Lower leg skin (tissue), 4 donors: ENCODE measurements around the gene OTOGL. TPM values are rescaled to one million over a fixed set of nuclear protein-coding genes. Genes with fewer than 3 reads are reported as not detected.

ENCODE experiments used
- DNase-seq, 2 donors: peaks; one replicate each; pipeline ENCODE4 v3.0.0-alpha.2; 2019; ENCODE audit warnings: low spot score in 2 of 2
- H3K4me3 ChIP-seq: fragments of 200-600 bp; sonication (generic); 2 replicates; pipeline ENCODE4 v1.5.1; 2017; ENCODE audit warnings: mild to moderate bottlenecking, low read depth; ENCODE audit not compliant: poor library complexity, severe bottlenecking
- CTCF ChIP-seq, 3 donors: fragments of 450-650 bp; IDR thresholded peaks; one replicate each; pipeline ENCODE4 v1.5.1; 2016; ENCODE audit warnings: antibody characterized with exemption in 3 of 3, mild to moderate bottlenecking in 3 of 3, moderate library complexity in 2 of 3
- POLR2A ChIP-seq, 2 donors: fragments of 450-650 bp; IDR thresholded peaks; one replicate each; pipeline ENCODE4 v1.6.1; 2016 to 2017; ENCODE audit warnings: antibody characterized with exemption in 2 of 2, mild to moderate bottlenecking in 1 of 2, moderate library complexity in 1 of 2
- WGBS, 2 donors: methylation state at CpG; one replicate each; pipeline ENCODE4 v1.1.5; 2018; 5-methylcytosine and 5-hydroxymethylcytosine counted together
- intact Hi-C: fragments of 100-400 bp; cut with DNase I; formaldehyde crosslinking; loops from one replicate; pipeline ENCODE4 v1.15.0; 2023; ENCODE audit warnings: low total_unique reads
- total RNA-seq, 4 donors: library from RNA; depleted of rRNA; stranded (reverse); fragments of >200 nt; gene quantifications; one replicate each; pipeline ENCODE4 v1.1.0, GENCODE V29; 2016

OTOGL gene
- total RNA-seq, 4 donors from 2014 or later: 0.06 to 0.56 (median 0.12) TPM

GRCh38 chr12:80316222-80316621 lies 216.9 kb downstream of the OTOGL start:
- no peak for TF ChIP-seq POLR2A (IDR thresholded peaks at IDR 0.05)
- no peak for TF ChIP-seq CTCF (IDR thresholded peaks at IDR 0.05)
- H3K4me3 ChIP-seq: no peak overlapping the region
- intact Hi-C loops: no loop called here
- no peak for DNase-seq
- WGBS, 2 donors: 44 to 46% methylated on average over 2 of the region's 2 CpGs

GRCh38 chr12:80317307-80317706 lies 218.0 kb downstream of the OTOGL start:
- no peak for TF ChIP-seq POLR2A (IDR thresholded peaks at IDR 0.05)
- TF ChIP-seq CTCF (IDR thresholded peaks at IDR 0.05): no peak
- no peak for DNase-seq
- no peak overlapping the region for H3K4me3 ChIP-seq
- intact Hi-C loops: no loop called here

GRCh38 chr12:80317899-80318298 lies 218.6 kb downstream of the OTOGL start:
- 0 to 2% methylated on average over 1 of the region's 1 CpG for WGBS, 2 donors
- DNase-seq: no peak
- TF ChIP-seq CTCF (IDR thresholded peaks at IDR 0.05) (no peak), POLR2A (IDR thresholded peaks at IDR 0.05) (no peak)
- H3K4me3 ChIP-seq: no peak overlapping the region
- intact Hi-C loops: no loop called here

- TF ChIP-seq CTCF (IDR thresholded peaks at IDR 0.05) (no peak), POLR2A (IDR thresholded peaks at IDR 0.05) (no peak)
- no peak for DNase-seq
- H3K4me3 ChIP-seq: no peak overlapping the region
- intact Hi-C loops: loop anchor here (10.0 kb wide), 1 partner anchor 1955 kb away; no protein-coding TSS in a partner anchor
- 79 to 84% methylated on average over 2 of the region's 2 CpGs for WGBS, 2 donors
Observed at GRCh38 chr12:80320121-80320678, 220.9 kb downstream of the OTOGL start.

- no peak for DNase-seq
- intact Hi-C loops: loop anchor here (10.0 kb wide), 1 partner anchor 1953 kb away; no protein-coding TSS in a partner anchor
- WGBS, 2 donors: 39 to 40% methylated on average over 2 of the region's 2 CpGs
- no peak overlapping the region for H3K4me3 ChIP-seq
- no peak for TF ChIP-seq CTCF (IDR thresholded peaks at IDR 0.05)
- no peak for TF ChIP-seq POLR2A (IDR thresholded peaks at IDR 0.05)
Observed at GRCh38 chr12:80321653-80322052, 222.3 kb downstream of the OTOGL start.
